GM08714 (cell line): Measurements from ENCODE around the gene TPGS2.
"Not testable (repeated sequence)": the region's sequence is repeated elsewhere in the genome, so short reads cannot be mapped to it uniquely, and the experiment has no call there.

Source experiments
- H3K4me3 ChIP-seq: fragments of 200-500 bp; sonication (Bioruptor generic); 2 replicates; pipeline ENCODE4 v1.5.1; 2014; ENCODE audit warnings: mild to moderate bottlenecking, low read length, inconsistent platforms
- ZNF274 ChIP-seq: IDR thresholded peaks from 2 replicates; pipeline ENCODE4 v1.6.1; 2012; ENCODE audit warnings: mild to moderate bottlenecking, low read depth, low read length

The TPGS2 gene, protein sequence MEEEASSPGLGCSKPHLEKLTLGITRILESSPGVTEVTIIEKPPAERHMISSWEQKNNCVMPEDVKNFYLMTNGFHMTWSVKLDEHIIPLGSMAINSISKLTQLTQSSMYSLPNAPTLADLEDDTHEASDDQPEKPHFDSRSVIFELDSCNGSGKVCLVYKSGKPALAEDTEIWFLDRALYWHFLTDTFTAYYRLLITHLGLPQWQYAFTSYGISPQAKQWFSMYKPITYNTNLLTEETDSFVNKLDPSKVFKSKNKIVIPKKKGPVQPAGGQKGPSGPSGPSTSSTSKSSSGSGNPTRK

GRCh38 chr18:36828630-36829361 lies at the start of gene TPGS2, which contains the start of gene KIAA1328:
Gene TPGS2 (minus strand): TSS chr18:36829002. CDS start chr18:36828767, 235 bp downstream.
Gene KIAA1328 (plus strand): TSS chr18:36829127. CDS start chr18:36829139, 12 bp downstream.
- H3K4me3 ChIP-seq, result peak within 1 kb of the TSS; percentile 87
- TF ChIP-seq ZNF274, result no peak

DNA sequence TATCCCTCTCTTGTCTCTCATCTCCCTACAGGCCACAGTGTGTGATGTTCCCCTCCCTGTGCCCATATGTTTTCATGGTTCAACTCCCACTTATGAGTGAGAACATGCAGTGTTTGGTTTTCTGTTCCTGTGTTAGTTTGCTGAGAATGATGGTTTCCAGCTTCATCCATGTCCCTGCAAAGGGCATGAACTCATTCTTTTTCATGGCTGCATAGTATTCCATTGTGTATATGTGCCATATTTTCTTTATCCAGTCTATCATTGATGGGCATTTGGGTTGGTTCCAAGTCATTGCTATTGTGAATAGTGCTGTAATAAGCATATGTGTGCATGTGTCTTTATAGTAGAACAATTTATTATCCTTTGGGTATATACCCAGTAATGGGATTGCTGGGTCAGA lies 45.0 kb upstream of the TPGS2 start:
- H3K4me3 ChIP-seq, result not testable (repeated sequence)

DNA sequence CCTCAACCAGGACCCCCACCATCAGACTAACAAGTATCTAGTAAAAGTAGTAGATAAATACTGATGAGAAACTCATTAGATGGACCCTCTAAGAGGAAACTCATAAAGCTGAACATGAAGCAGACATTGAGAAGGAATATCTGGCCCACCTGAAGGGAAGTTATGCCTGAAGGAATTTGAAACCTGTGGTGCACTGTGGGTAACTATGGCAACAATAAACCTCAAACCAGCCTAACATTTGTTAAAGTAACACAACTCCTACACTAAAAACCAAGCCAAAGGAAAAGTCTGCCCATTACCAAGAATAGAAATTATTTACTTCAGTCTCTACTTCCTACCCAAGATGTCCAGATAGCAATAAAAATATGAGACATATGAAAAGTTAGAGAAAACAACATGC lies 43.5 kb upstream of the TPGS2 start:
- no peak for TF ChIP-seq ZNF274
- H3K4me3 ChIP-seq, result no peak overlapping the region

- H3K4me3 ChIP-seq, result no peak overlapping the region
- TF ChIP-seq ZNF274, result no peak
Measured at GRCh38 chr18:36871801-36872200, 43.0 kb upstream of the TPGS2 start.

DNA sequence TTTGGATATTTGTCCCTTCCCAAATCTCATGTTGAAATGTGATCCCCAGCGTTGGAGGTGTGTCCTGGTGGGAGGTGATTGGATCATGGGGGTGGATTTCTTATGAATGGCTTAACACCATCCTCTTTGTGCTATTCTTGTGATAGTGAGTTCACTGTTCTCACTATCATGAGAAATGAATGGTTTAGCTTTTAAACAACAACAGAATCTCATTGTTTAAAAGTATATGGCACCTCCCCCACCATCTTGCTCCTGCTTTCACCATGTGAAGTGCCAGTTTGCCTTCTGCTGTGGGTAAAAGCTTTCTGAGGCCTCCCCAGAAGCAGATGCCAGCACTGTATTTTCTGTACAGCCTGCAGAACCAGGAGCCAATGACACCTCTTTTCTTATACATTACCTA lies 38.3 kb upstream of the TPGS2 start:
- no peak overlapping the region for H3K4me3 ChIP-seq
- TF ChIP-seq ZNF274, result no peak

DNA sequence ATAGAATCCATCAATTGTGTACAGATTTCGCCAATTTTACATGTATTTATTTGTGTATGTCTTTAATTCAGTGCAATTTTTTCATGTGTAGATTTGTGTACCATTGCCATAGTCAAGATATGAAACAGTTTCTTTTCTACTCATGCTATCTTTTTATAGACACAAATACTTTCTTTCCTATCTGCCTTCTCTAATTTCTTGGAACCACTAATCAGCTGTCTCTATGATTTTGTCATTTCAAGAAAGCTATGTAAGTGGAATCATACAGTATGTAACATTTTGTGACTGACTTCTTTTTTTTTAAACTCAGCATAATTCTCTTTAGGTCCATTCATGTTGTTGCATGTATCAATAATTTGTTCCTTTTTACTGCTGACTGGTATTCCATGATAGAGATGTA lies 33.4 kb upstream of the TPGS2 start:
- no peak overlapping the region for H3K4me3 ChIP-seq
- TF ChIP-seq ZNF274, result no peak

- TF ChIP-seq ZNF274, result no peak
Measured at GRCh38 chr18:36856815-36857214, 28.0 kb upstream of the TPGS2 start.

DNA sequence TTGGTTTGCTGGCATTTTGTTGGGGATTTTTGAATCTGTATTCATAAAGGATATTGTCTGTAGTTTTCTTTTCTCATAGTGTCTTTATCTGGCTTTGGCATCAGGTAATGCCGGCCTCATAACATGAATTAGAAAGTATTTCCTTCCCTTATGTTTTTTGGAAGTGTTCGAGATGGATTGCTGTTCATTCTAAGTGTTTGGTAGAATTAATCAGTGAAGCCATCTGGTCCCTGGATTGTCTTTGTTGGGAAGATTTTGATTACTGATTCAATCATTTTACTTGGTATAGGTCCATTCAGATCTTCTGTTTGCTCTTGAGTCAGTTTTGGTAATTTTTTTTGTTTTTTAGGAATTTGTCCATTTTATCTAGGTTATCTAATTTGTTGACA lies 22.4 kb upstream of the TPGS2 start:
- TF ChIP-seq ZNF274, result no peak

More at GRCh38 chr18:36856815-36857214, 28.0 kb upstream of the TPGS2 start:
- H3K4me3 ChIP-seq, result no peak overlapping the region

DNA sequence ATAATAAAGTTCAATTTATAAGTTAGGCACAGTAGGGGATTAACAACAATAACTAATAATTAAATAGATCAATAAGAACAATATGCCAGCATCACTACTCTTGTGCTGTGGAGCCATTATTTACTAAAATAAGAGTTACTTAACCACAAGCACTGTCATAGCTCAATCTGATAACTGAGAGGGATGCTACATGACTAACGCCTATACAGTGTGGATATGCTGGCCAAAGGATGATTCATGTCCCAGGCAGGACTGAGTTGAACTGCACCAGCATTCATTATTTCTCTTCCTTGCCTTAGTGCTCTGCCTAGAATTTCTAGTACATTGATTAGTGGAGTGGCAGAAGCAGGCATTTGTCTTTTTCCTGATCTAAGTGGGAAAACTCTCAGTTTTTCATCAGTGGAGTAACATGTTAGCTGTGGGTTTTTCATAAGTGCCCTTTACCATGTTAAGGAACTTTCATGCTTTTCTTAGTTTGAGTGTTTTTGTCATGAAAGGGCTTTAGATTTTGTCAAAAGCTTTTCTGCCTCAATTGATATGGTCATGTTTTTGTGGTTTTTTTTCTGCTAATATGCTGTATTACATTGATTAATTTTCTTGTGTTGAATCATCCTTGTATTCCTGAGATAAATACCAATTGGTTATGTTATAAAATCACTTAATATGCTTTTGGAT lies 21.9 kb upstream of the TPGS2 start:
- no peak overlapping the region for H3K4me3 ChIP-seq
- TF ChIP-seq ZNF274, result no peak

More for the DNA sequence above, 22.4 kb upstream of the TPGS2 start:
- H3K4me3 ChIP-seq, result no peak overlapping the region

GRCh38 chr18:36849288-36850006 lies 20.6 kb upstream of the TPGS2 start:
- TF ChIP-seq ZNF274, result no peak
- H3K4me3 ChIP-seq, result no peak overlapping the region

- H3K4me3 ChIP-seq, result no peak overlapping the region
- no peak for TF ChIP-seq ZNF274
Measured at GRCh38 chr18:36848609-36849008, 19.8 kb upstream of the TPGS2 start.

DNA sequence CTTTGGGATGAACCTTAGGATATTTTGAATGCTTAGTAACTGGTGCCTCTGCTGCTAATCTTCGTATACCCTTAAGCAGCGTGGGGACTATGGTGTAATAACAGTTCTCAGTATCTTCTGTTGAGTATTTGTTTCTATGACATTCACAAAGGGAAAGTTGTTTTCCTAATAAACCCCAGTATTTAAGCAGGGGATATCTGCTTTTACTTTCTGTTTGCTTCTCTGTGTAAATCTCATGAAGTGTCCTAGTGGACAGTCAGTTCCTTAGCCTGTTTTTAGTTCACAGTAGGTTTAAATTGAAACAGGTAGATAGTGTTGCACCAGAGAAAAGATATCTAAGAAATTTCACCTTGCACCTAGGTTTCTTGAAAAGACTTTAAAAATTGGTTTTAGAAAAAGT lies 15.0 kb upstream of the TPGS2 start:
- H3K4me3 ChIP-seq, result no peak overlapping the region
- no peak for TF ChIP-seq ZNF274

DNA sequence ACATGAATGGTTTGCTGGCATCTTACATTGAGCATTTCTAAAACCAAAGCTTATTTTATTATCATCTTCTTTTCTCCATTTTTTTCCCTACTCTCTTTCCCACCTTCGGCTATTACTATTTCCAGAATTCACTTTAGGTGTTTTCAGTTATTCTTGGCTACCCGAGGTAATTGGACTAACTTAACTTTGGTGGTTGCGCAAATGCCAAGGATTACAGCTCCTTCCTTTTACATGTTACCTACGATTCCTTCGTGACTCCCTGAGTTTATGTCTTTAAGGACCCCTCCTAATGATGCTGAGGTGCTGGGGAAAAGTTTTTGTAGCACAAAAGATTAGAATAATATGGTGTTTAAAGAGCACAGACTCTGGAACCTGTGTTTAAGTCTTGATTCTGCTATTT lies 14.4 kb upstream of the TPGS2 start:
- TF ChIP-seq ZNF274, result no peak
- no peak overlapping the region for H3K4me3 ChIP-seq

- no peak for TF ChIP-seq ZNF274
Measured at GRCh38 chr18:36839835-36840234, 11.0 kb upstream of the TPGS2 start.

GRCh38 chr18:36835927-36836326 lies 7.1 kb upstream of the TPGS2 start:
- no peak for TF ChIP-seq ZNF274
- no peak overlapping the region for H3K4me3 ChIP-seq

More at GRCh38 chr18:36839835-36840234, 11.0 kb upstream of the TPGS2 start:
- H3K4me3 ChIP-seq, result no peak overlapping the region
